Mesenchymal stem cell (in vitro differentiated cells and primary cell): ENCODE results near the gene RPA1.

Experiments
- DNase-seq: peaks from one replicate; pipeline ENCODE4 v3.0.0-alpha.2; 2013
- H2AFZ ChIP-seq: one replicate; pipeline ENCODE4 v1.6.1; 2013; ENCODE audit warnings: low read depth, mild to moderate bottlenecking, control low read depth, inconsistent platforms, low read length, moderate library complexity
- H2AK5ac ChIP-seq: 2 replicates; pipeline ENCODE4 v1.6.1; 2013; ENCODE audit warnings: low read length, moderate library complexity, mild to moderate bottlenecking, inconsistent platforms; ENCODE audit not compliant: severe bottlenecking
- H2BK120ac ChIP-seq: one replicate; pipeline ENCODE4 v1.6.1; 2013; ENCODE audit warnings: low read depth, mild to moderate bottlenecking, inconsistent platforms, low read length, moderate library complexity
- H2BK12ac ChIP-seq, 2 experiments: one replicate each; pipeline ENCODE4 v1.6.1; 2013; ENCODE audit warnings: inconsistent platforms in 2 of 2, low read length in 2 of 2, mild to moderate bottlenecking in 2 of 2, moderate library complexity in 2 of 2, control low read depth in 1 of 2
- H2BK15ac ChIP-seq: one replicate; pipeline ENCODE4 v1.6.1; 2013; ENCODE audit warnings: mild to moderate bottlenecking, low read depth, inconsistent platforms; ENCODE audit not compliant: poor library complexity, severe bottlenecking
- H2BK5ac ChIP-seq: 2 replicates; pipeline ENCODE4 v1.6.1; 2013; ENCODE audit warnings: low read depth, mild to moderate bottlenecking, low read length, control low read depth, inconsistent platforms; ENCODE audit not compliant: poor library complexity, severe bottlenecking
- H3K14ac ChIP-seq, 2 experiments: one replicate each; pipeline ENCODE4 v1.6.1; 2013; ENCODE audit warnings: inconsistent platforms in 2 of 2, low read length in 2 of 2, control low read depth in 1 of 2, mild to moderate bottlenecking in 1 of 2, moderate library complexity in 1 of 2
- H3K18ac ChIP-seq, 2 experiments: one replicate each; pipeline ENCODE4 v1.6.1; 2013; ENCODE audit warnings: inconsistent platforms in 2 of 2, low read length in 2 of 2, control low read depth in 1 of 2, low read depth in 1 of 2, mild to moderate bottlenecking in 1 of 2
- H3K23ac ChIP-seq, 2 experiments: one replicate each; pipeline ENCODE4 v1.6.1; 2013; ENCODE audit warnings: inconsistent platforms in 2 of 2, low read length in 2 of 2, mild to moderate bottlenecking in 2 of 2, moderate library complexity in 2 of 2, control low read depth in 1 of 2
- H3K27ac ChIP-seq: 2 replicates; pipeline ENCODE4 v1.5.1; 2013; ENCODE audit warnings: mild to moderate bottlenecking, moderate library complexity, low read length, control low read depth, inconsistent platforms; ENCODE audit not compliant: poor library complexity, severe bottlenecking
- H3K27me3 ChIP-seq, 2 experiments: 2 replicates each; pipeline versions ENCODE4 v1.6.1 to v1.7.0; 2013; ENCODE audit warnings: low read length in 2 of 2, mild to moderate bottlenecking in 2 of 2, moderate library complexity in 2 of 2, control low read depth in 1 of 2, inconsistent platforms in 1 of 2; ENCODE audit not compliant: control insufficient read depth in 1 of 2, insufficient read depth in 1 of 2
- H3K36me3 ChIP-seq, 2 experiments: 2 replicates each; pipeline versions ENCODE4 v1.6.1 to v1.7.0; 2013; ENCODE audit warnings: low read length in 2 of 2, control low read depth in 1 of 2, inconsistent platforms in 1 of 2, low read depth in 1 of 2, mild to moderate bottlenecking in 1 of 2; ENCODE audit not compliant: insufficient read depth in 2 of 2, control insufficient read depth in 1 of 2
- H3K4ac ChIP-seq, 2 experiments: one replicate each; pipeline ENCODE4 v1.6.1; 2013; ENCODE audit warnings: inconsistent platforms in 2 of 2, low read length in 2 of 2, mild to moderate bottlenecking in 2 of 2, moderate library complexity in 2 of 2, control low read depth in 1 of 2, low read depth in 1 of 2
- H3K4me1 ChIP-seq: 2 replicates; pipeline ENCODE4 v1.6.1; 2013; ENCODE audit warnings: low read depth, low read length, control low read depth; ENCODE audit not compliant: control insufficient read depth, insufficient read depth
- H3K4me2 ChIP-seq: 2 replicates; pipeline ENCODE4 v1.6.1; 2013; ENCODE audit warnings: low read length, mild to moderate bottlenecking, inconsistent platforms; ENCODE audit not compliant: poor library complexity, severe bottlenecking
- H3K4me3 ChIP-seq, 2 experiments: 2 replicates each; pipeline versions ENCODE4 v1.5.1 to v1.7.0; 2013; ENCODE audit warnings: low read length in 2 of 2, mild to moderate bottlenecking in 2 of 2, control low read depth in 1 of 2, low read depth in 1 of 2; ENCODE audit not compliant: insufficient read depth in 1 of 2
- H3K79me1 ChIP-seq: replicated peaks from 2 replicates; pipeline ENCODE4 v1.6.1; 2013; ENCODE audit warnings: mild to moderate bottlenecking, control low read depth, low read length, inconsistent platforms; ENCODE audit not compliant: poor library complexity, severe bottlenecking
- H3K9ac ChIP-seq: 2 replicates; pipeline ENCODE4 v1.7.0; 2013; ENCODE audit warnings: mild to moderate bottlenecking, low read length, moderate library complexity
- H3K9me3 ChIP-seq: 2 replicates; pipeline ENCODE4 v1.7.0; 2013; ENCODE audit warnings: mild to moderate bottlenecking, low read length; ENCODE audit not compliant: control insufficient read depth
- H4K8ac ChIP-seq: one replicate; pipeline ENCODE4 v1.6.1; 2013; ENCODE audit warnings: inconsistent platforms, mild to moderate bottlenecking, low read length, moderate library complexity
- H4K91ac ChIP-seq: one replicate; pipeline ENCODE4 v1.6.1; 2013; ENCODE audit warnings: mild to moderate bottlenecking, low read length, inconsistent platforms
- WGBS: methylation state at CpG from one replicate; pipeline ENCODE4 v1.1.7; 2013; ENCODE audit warnings: mixed read lengths; 5-methylcytosine and 5-hydroxymethylcytosine counted together

Gene RPA1

GRCh38 chr17:1912146-1912545, 82.3 kb downstream of the RPA1 start:
- WGBS, result 66% methylated on average over 7 of the region's 7 CpGs
- no peaks in the 10 kb centered on the region for H3K36me3 ChIP-seq
- H4K91ac ChIP-seq, result no peak overlapping the region
- H3K27me3 ChIP-seq, result peaks cover 78 to 93% of the 10 kb centered on the region in 2 experiments
- H2BK12ac ChIP-seq, result no peak overlapping the region
- H3K4ac ChIP-seq, result no peak overlapping the region
- H3K27ac ChIP-seq, result no peak overlapping the region
- H3K4me1 ChIP-seq, result peaks cover 7% of the 10 kb centered on the region
- no peaks in the 10 kb centered on the region for H3K79me1 ChIP-seq
- H2BK5ac ChIP-seq, result no peak overlapping the region
- H2BK120ac ChIP-seq, result no peak overlapping the region
- no peak overlapping the region for H3K4me2 ChIP-seq
- H3K9ac ChIP-seq, result no peak overlapping the region
- H2AK5ac ChIP-seq, result no peak overlapping the region
- H4K8ac ChIP-seq, result no peak overlapping the region
- H3K23ac ChIP-seq, result no peak overlapping the region
- H2BK15ac ChIP-seq, result no peak overlapping the region
- DNase-seq, result no peak
- no peak overlapping the region for H3K4me3 ChIP-seq
- H3K14ac ChIP-seq, result no peak overlapping the region
- no peaks in the 10 kb centered on the region for H3K9me3 ChIP-seq
- H2AFZ ChIP-seq, result no peak overlapping the region
- H3K18ac ChIP-seq, result no peak overlapping the region

GRCh38 chr17:1913702-1914101, 83.9 kb downstream of the RPA1 start:
- H3K27me3 ChIP-seq, result peaks cover 70 to 84% of the 10 kb centered on the region in 2 experiments
- no peak overlapping the region for H4K91ac ChIP-seq
- no peaks in the 10 kb centered on the region for H3K4me1 ChIP-seq
- no peak overlapping the region for H4K8ac ChIP-seq
- H2BK120ac ChIP-seq, result no peak overlapping the region
- no peak overlapping the region for H2BK15ac ChIP-seq
- no peak for DNase-seq
- H3K9ac ChIP-seq, result no peak overlapping the region
- no peak overlapping the region for H3K23ac ChIP-seq
- no peak overlapping the region for H2AFZ ChIP-seq
- no peaks in the 10 kb centered on the region for H3K9me3 ChIP-seq
- 95% methylated on average over 14 of the region's 14 CpGs for WGBS
- H2BK12ac ChIP-seq, result no peak overlapping the region
- no peak overlapping the region for H3K18ac ChIP-seq
- no peaks in the 10 kb centered on the region for H3K36me3 ChIP-seq
- H3K4me2 ChIP-seq, result no peak overlapping the region
- H2AK5ac ChIP-seq, result no peak overlapping the region
- H3K14ac ChIP-seq, result no peak overlapping the region
- H3K4ac ChIP-seq, result no peak overlapping the region
- H3K4me3 ChIP-seq, result no peak overlapping the region
- no peak overlapping the region for H3K27ac ChIP-seq
- no peaks in the 10 kb centered on the region for H3K79me1 ChIP-seq
- no peak overlapping the region for H2BK5ac ChIP-seq

GRCh38 chr17:1914661-1915083, 84.9 kb downstream of the RPA1 start:
- H3K18ac ChIP-seq, result no peak overlapping the region
- 27% methylated on average over 7 of the region's 8 CpGs for WGBS

GRCh38 chr17:1915889-1916288, 86.1 kb downstream of the RPA1 start:
- H2BK120ac ChIP-seq, result no peak overlapping the region
- no peak overlapping the region for H4K8ac ChIP-seq
- H3K18ac ChIP-seq, result no peak overlapping the region
- no peak overlapping the region for H3K4ac ChIP-seq
- no peaks in the 10 kb centered on the region for H3K79me1 ChIP-seq
- no peak for DNase-seq
- H2BK12ac ChIP-seq, result no peak overlapping the region
- H3K9ac ChIP-seq, result no peak overlapping the region
- H3K14ac ChIP-seq, result no peak overlapping the region
- H3K27ac ChIP-seq, result no peak overlapping the region
- H4K91ac ChIP-seq, result no peak overlapping the region
- peaks cover 2% of the 10 kb centered on the region for H3K4me1 ChIP-seq
- no peak overlapping the region for H3K4me3 ChIP-seq
- H2BK15ac ChIP-seq, result no peak overlapping the region
- H3K36me3 ChIP-seq, result no peaks in the 10 kb centered on the region
- H3K4me2 ChIP-seq, result no peak overlapping the region
- H2BK5ac ChIP-seq, result no peak overlapping the region
- no peak overlapping the region for H2AK5ac ChIP-seq
- H3K27me3 ChIP-seq, result peaks cover 61 to 67% of the 10 kb centered on the region in 2 experiments
- H3K9me3 ChIP-seq, result no peaks in the 10 kb centered on the region
- H2AFZ ChIP-seq, result no peak overlapping the region
- WGBS, result 82% methylated on average over 12 of the region's 12 CpGs
- H3K23ac ChIP-seq, result no peak overlapping the region

More at GRCh38 chr17:1914661-1915083, 84.9 kb downstream of the RPA1 start:
- Histone ChIP-seq H4K91ac (no peak overlapping the region), H2BK120ac (no peak overlapping the region), H2BK15ac (no peak overlapping the region), H3K4me2 (no peak overlapping the region), H3K9me3 (no peaks in the 10 kb centered on the region), H3K9ac (no peak overlapping the region), H3K36me3 (no peaks in the 10 kb centered on the region), H3K4me1 (peaks cover 2% of the 10 kb centered on the region), H3K4ac (no peak overlapping the region), H4K8ac (no peak overlapping the region), H3K23ac (no peak overlapping the region), H2AFZ (no peak overlapping the region), H2BK12ac (no peak overlapping the region), H3K4me3 (no peak overlapping the region), H3K27me3 (peaks cover 72 to 79% of the 10 kb centered on the region in 2 experiments), H2BK5ac (no peak overlapping the region), H3K27ac (no peak overlapping the region), H3K14ac (no peak overlapping the region), H2AK5ac (no peak overlapping the region), H3K79me1 (no peaks in the 10 kb centered on the region)
- DNase-seq, result no peak
